Measurements from ENCODE around the gene APOL4.

Gene APOL4

GRCh38 chr22:36199001-36199551 lies 2.5 kb downstream of the APOL4 start:
- Histone ChIP-seq H3K36me3 (ENCODE audit: control insufficient read depth, insufficient read depth, low read length) (no peaks in the 10 kb centered on the region), H3K4me3 (replicated peaks; ENCODE audit: low read depth, low read length) (no peak overlapping the region), H3K27me3 (replicated peaks; ENCODE audit: control insufficient read depth, insufficient read depth, low read length) (no peaks in the 10 kb centered on the region)
- DNase-seq (ENCODE audit: extremely low read depth, insufficient read length), result no peak
- no peak for TF ChIP-seq CTCF (IDR thresholded peaks at IDR 0.05; ENCODE audit: insufficient read depth, low read length, poor library complexity, severe bottlenecking)

- TF ChIP-seq CTCF (IDR thresholded peaks at IDR 0.05; ENCODE audit: insufficient read depth, low read length, poor library complexity, severe bottlenecking), result no peak
- no peaks in the 10 kb centered on the region for H3K27me3 ChIP-seq (replicated peaks; ENCODE audit: control insufficient read depth, insufficient read depth, low read length)
- no peak overlapping the region for H3K4me3 ChIP-seq (replicated peaks; ENCODE audit: low read depth, low read length)
- H3K36me3 ChIP-seq (ENCODE audit: control insufficient read depth, insufficient read depth, low read length), result no peaks in the 10 kb centered on the region
- DNase-seq (ENCODE audit: extremely low read depth, insufficient read length), result no peak
Observed at GRCh38 chr22:36198536-36198935, 3.1 kb downstream of the APOL4 start.

GRCh38 chr22:36197514-36198146 lies 4.0 kb downstream of the APOL4 start:
- H3K27me3 ChIP-seq (replicated peaks; ENCODE audit: control insufficient read depth, insufficient read depth, low read length), result no peaks in the 10 kb centered on the region
- no peak for TF ChIP-seq CTCF (IDR thresholded peaks at IDR 0.05; ENCODE audit: insufficient read depth, low read length, poor library complexity, severe bottlenecking)
- no peaks in the 10 kb centered on the region for H3K36me3 ChIP-seq (ENCODE audit: control insufficient read depth, insufficient read depth, low read length)
- no peak for DNase-seq (ENCODE audit: extremely low read depth, insufficient read length)
- H3K4me3 ChIP-seq (replicated peaks; ENCODE audit: low read depth, low read length), result no peak overlapping the region

- TF ChIP-seq CTCF (IDR thresholded peaks at IDR 0.05; ENCODE audit: insufficient read depth, low read length, poor library complexity, severe bottlenecking), result no peak
- Histone ChIP-seq H3K4me3 (replicated peaks; ENCODE audit: low read depth, low read length) (no peak overlapping the region), H3K36me3 (ENCODE audit: control insufficient read depth, insufficient read depth, low read length) (no peaks in the 10 kb centered on the region), H3K27me3 (replicated peaks; ENCODE audit: control insufficient read depth, insufficient read depth, low read length) (no peaks in the 10 kb centered on the region)
- no peak for DNase-seq (ENCODE audit: extremely low read depth, insufficient read length)
Observed at GRCh38 chr22:36197065-36197440, 4.6 kb downstream of the APOL4 start.

GRCh38 chr22:36196254-36197064 lies 5.2 kb downstream of the APOL4 start:
- Histone ChIP-seq H3K36me3 (ENCODE audit: control insufficient read depth, insufficient read depth, low read length) (no peaks in the 10 kb centered on the region), H3K27me3 (replicated peaks; ENCODE audit: control insufficient read depth, insufficient read depth, low read length) (no peaks in the 10 kb centered on the region; the same call in 1 of the 2 replicates), H3K4me3 (replicated peaks; ENCODE audit: low read depth, low read length) (no peak overlapping the region)
- no peak for DNase-seq (ENCODE audit: extremely low read depth, insufficient read length)
- TF ChIP-seq CTCF (IDR thresholded peaks at IDR 0.05; ENCODE audit: insufficient read depth, low read length, poor library complexity, severe bottlenecking), result no peak

Measured in GM06990 (cell line).